Activated CD8-positive, alpha-beta T cell treated with anti-CD3 and anti-CD28 coated beads for 36 hours (primary cell): ENCODE results near the gene SLC6A5. TPM values are rescaled to one million over a fixed set of nuclear protein-coding genes. Genes with fewer than 3 reads are reported as not detected.

Source experiments
- ATAC-seq: fragments of 200-7000 bp; cut with Tn5 transposase; one replicate; pipeline ENCODE4 v1.10.0; 2021; ENCODE audit warnings: mild to moderate bottlenecking, moderate library complexity
- CTCF ChIA-PET: fragments of 350-600 bp; sonication (Branson Sonifier 250); formaldehyde crosslinking; loops from one replicate; lab custom pipeline; 2021; ENCODE audit warnings: antibody characterized with exemption; lab: Charles Lee
- POLR2A ChIA-PET: fragments of 350-600 bp; sonication (Branson Sonifier 250); formaldehyde crosslinking; loops from one replicate; lab custom pipeline; 2021; ENCODE audit warnings: antibody characterized with exemption; lab: Charles Lee
- DNase-seq: peaks from one replicate; pipeline ENCODE4 v3.0.0-alpha.2; 2020
- H3K27ac Mint-ChIP-seq: one replicate; pipeline ENCODE4 v1.8.0; 2021; ENCODE audit warnings: mild to moderate bottlenecking, mixed read lengths
- H3K27me3 Mint-ChIP-seq: one replicate; pipeline ENCODE4 v1.8.0; 2021; ENCODE audit warnings: mixed read lengths
- H3K36me3 Mint-ChIP-seq: one replicate; pipeline ENCODE4 v1.8.0; 2021; ENCODE audit warnings: low read depth, mixed read lengths
- H3K4me1 Mint-ChIP-seq: one replicate; pipeline ENCODE4 v1.8.0; 2021; ENCODE audit warnings: low read depth, mixed read lengths
- H3K4me3 Mint-ChIP-seq: one replicate; pipeline ENCODE4 v1.8.0; 2021; ENCODE audit warnings: mild to moderate bottlenecking, moderate library complexity, mixed read lengths
- H3K9me3 Mint-ChIP-seq: one replicate; pipeline ENCODE4 v1.8.0; 2021; ENCODE audit warnings: mixed read lengths
- CTCF ChIP-seq: fragments of 200-600 bp; IDR thresholded peaks from one replicate; pipeline ENCODE4 v1.8.0; 2022; ENCODE audit warnings: antibody characterized with exemption, mild to moderate bottlenecking
- intact Hi-C: fragments of 100-400 bp; cut with micrococcal nuclease; formaldehyde crosslinking; loops from one replicate; pipeline ENCODE4 v1.10.0; 2022
- total RNA-seq, 2 experiments: library from RNA; stranded (reverse); gene quantifications; one replicate each; pipeline ENCODE4 v1.2.3, GENCODE V29; 2021

Gene SLC6A5
- total RNA-seq, 2 experiments from 2014 or later = not detected

- Mint-ChIP-seq H3K4me3 (no peak overlapping the region), H3K36me3 (no peaks in the 10 kb centered on the region), H3K9me3 (no peaks in the 10 kb centered on the region), H3K27me3 (peaks cover 13% of the 10 kb centered on the region), H3K4me1 (no peaks in the 10 kb centered on the region), H3K27ac (no peak overlapping the region)
- no peak for TF ChIP-seq CTCF
- DNase-seq (no peak), ATAC-seq (no peak)
- ChIA-PET CTCF (no interaction called here), POLR2A (no interaction called here)
- intact Hi-C loops = no loop called here
These were observed 32.7 kb downstream of the SLC6A5 start for GRCh38 chr11:20632169-20632532.

GRCh38 chr11:20634044-20634443, 34.6 kb downstream of the SLC6A5 start:
- Mint-ChIP-seq H3K27me3 (peaks cover 10% of the 10 kb centered on the region), H3K36me3 (no peaks in the 10 kb centered on the region), H3K9me3 (no peaks in the 10 kb centered on the region), H3K4me1 (no peaks in the 10 kb centered on the region), H3K27ac (no peak overlapping the region), H3K4me3 (no peak overlapping the region)
- intact Hi-C loops = no loop called here
- no peak for TF ChIP-seq CTCF
- ChIA-PET POLR2A (no interaction called here), CTCF (interaction anchor here (1.5 kb wide), 1 partner anchor 505 kb away, joined by 4 read pairs; no protein-coding TSS in a partner anchor)
- DNase-seq (no peak), ATAC-seq (no peak)

- ATAC-seq (no peak), DNase-seq (no peak)
- Mint-ChIP-seq H3K4me3 (no peak overlapping the region), H3K36me3 (no peaks in the 10 kb centered on the region), H3K27ac (no peak overlapping the region), H3K27me3 (peaks cover 9% of the 10 kb centered on the region), H3K9me3 (no peaks in the 10 kb centered on the region), H3K4me1 (no peaks in the 10 kb centered on the region)
- no peak for TF ChIP-seq CTCF
- intact Hi-C loops = no loop called here
- ChIA-PET POLR2A (no interaction called here), CTCF (interaction anchor here (1.5 kb wide), 1 partner anchor 506 kb away, joined by 4 read pairs; no protein-coding TSS in a partner anchor)
These were observed 35.4 kb downstream of the SLC6A5 start for GRCh38 chr11:20634781-20635180.

GRCh38 chr11:20638074-20638473, 38.7 kb downstream of the SLC6A5 start:
- TF ChIP-seq CTCF = no peak
- no peaks in the 10 kb centered on the region for H3K9me3 Mint-ChIP-seq
- no peak overlapping the region for H3K27ac Mint-ChIP-seq
- ATAC-seq = no peak
- ChIA-PET POLR2A (no interaction called here), CTCF (interaction anchor here (3.2 kb wide), 1 partner anchor 10 kb away, joined by 17 read pairs; no protein-coding TSS in a partner anchor)
- no peaks in the 10 kb centered on the region for H3K36me3 Mint-ChIP-seq
- no peaks in the 10 kb centered on the region for H3K4me1 Mint-ChIP-seq
- H3K27me3 Mint-ChIP-seq = peaks cover 5% of the 10 kb centered on the region
- H3K4me3 Mint-ChIP-seq = no peak overlapping the region
- intact Hi-C loops = no loop called here
- no peak for DNase-seq

- intact Hi-C loops = loop anchor here (10.0 kb wide), 1 partner anchor 1655 kb away; no protein-coding TSS in a partner anchor
- CTCF ChIA-PET = interaction anchor here (1.0 to 3.2 kb wide), 2 partner anchors 9 to 16 kb away, joined by 3 to 17 read pairs; no protein-coding TSS in a partner anchor
These were observed 40.3 kb downstream of the SLC6A5 start for GRCh38 chr11:20639688-20640087.

More at GRCh38 chr11:20639688-20640087, 40.3 kb downstream of the SLC6A5 start:
- Mint-ChIP-seq H3K36me3 (no peaks in the 10 kb centered on the region), H3K27ac (no peak overlapping the region), H3K4me3 (no peak overlapping the region), H3K9me3 (no peaks in the 10 kb centered on the region), H3K27me3 (peaks cover 5% of the 10 kb centered on the region), H3K4me1 (no peaks in the 10 kb centered on the region)
- DNase-seq = no peak
- ATAC-seq = no peak
- POLR2A ChIA-PET = no interaction called here
- no peak for TF ChIP-seq CTCF
